ENCODE data around the gene ZFHX3.

Gene ZFHX3

DNA sequence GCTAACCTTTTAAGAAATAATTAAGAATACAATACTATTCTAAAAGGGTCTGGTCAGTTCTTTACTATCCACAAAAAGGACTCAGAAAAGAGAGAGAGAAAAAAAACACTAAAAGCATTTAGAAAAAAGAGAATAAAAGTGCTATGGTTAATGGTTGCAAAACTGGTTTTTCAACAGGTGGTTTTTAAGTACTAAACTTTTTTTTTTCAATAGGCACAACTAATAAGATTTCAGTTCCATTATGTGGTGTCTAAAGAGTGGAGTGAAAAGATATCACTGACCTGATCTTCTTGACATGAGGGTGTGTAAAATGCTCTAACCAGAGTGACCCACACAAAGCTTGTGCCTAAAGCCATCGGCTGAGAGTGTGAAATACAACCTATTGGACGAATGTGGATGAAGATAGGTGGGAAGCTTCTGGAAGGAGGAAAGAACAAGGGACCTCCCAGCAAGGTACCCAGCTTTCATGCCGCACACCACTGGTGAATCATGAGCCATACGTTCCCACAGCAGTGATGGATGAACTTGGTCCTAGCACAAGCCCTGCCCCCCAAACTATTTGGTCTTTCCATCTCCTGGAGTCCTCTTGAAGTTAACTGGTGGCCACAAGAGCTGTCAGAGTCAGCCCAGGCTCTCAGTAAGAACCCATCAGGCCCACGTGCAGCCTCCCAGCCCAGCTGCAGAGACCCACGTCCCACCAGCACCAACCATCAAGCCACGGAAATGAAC is 103.0 kb downstream of the ZFHX3 start:
- no peaks in the 10 kb centered on the region for H3K36me3 ChIP-seq (ENCODE audit: insufficient read depth, low read depth, low read length)

DNA sequence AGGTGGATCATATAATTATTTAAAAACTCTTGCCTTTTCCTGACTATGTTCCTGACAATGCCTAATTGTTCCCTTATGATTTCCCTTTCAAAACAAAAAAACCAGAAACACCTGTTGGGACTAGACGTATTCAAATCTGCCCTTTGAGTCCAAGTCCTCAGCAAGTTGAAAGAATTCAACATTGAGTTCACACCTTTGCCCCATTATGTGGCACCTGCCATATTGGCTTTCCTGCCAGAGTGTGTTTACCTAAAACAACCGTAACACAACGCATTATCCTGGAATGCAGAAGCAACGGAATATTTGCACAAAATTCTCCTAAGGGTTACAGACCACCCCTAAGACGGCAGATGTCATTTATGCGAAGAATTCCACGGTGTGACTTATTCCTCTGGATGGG is 105.9 kb downstream of the ZFHX3 start:
- H3K27ac ChIP-seq (ENCODE audit: low read length): no peak overlapping the region

More for the DNA sequence above, 103.0 kb downstream of the ZFHX3 start:
- Histone ChIP-seq H3K9ac (ENCODE audit: low read depth, low read length) (no peak overlapping the region), H3K27me3 (ENCODE audit: insufficient read depth, low read length) (no peaks in the 10 kb centered on the region), H3K27ac (ENCODE audit: low read length) (no peak overlapping the region), H3K9me3 (ENCODE audit: insufficient read depth, low read depth, low read length) (no peaks in the 10 kb centered on the region), H3K4me1 (ENCODE audit: insufficient read depth, low read length) (peaks cover 9% of the 10 kb centered on the region; the same call in 1 of the 2 replicates), H3K4me3 (ENCODE audit: low read length) (no peak overlapping the region)

DNA sequence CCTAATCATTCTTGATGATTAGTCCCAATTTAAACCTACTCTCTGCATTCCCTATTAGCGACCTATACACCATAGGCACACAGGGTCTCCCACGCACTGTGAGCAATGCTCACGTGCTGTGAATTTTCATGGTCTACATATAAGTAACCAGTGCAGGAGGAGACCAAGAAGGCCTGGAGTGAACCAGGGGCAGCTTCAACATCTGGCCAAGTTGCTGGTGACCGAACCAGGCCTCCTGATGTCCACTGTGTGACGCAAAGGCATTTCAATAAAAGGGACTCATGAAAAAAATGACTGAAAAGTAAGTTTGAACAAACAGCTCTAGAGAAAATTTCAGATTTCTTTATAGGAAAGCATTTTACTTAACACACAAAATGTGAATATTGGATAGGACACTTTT is 107.0 kb downstream of the ZFHX3 start:
- H3K9me3 ChIP-seq (ENCODE audit: insufficient read depth, low read depth, low read length): no peaks in the 10 kb centered on the region
- H3K27ac ChIP-seq (ENCODE audit: low read length): no peak overlapping the region
- no peaks in the 10 kb centered on the region for H3K27me3 ChIP-seq (ENCODE audit: insufficient read depth, low read length)
- H3K36me3 ChIP-seq (ENCODE audit: insufficient read depth, low read depth, low read length): no peaks in the 10 kb centered on the region
- peaks cover 9% of the 10 kb centered on the region; the same call in 1 of the 2 replicates for H3K4me1 ChIP-seq (ENCODE audit: insufficient read depth, low read length)
- H3K4me3 ChIP-seq (ENCODE audit: low read length): no peak overlapping the region
- H3K9ac ChIP-seq (ENCODE audit: low read depth, low read length): no peak overlapping the region

More for the DNA sequence above, 105.9 kb downstream of the ZFHX3 start:
- peaks cover 9% of the 10 kb centered on the region; the same call in 1 of the 2 replicates for H3K4me1 ChIP-seq (ENCODE audit: insufficient read depth, low read length)
- H3K4me3 ChIP-seq (ENCODE audit: low read length): no peak overlapping the region
- no peaks in the 10 kb centered on the region for H3K27me3 ChIP-seq (ENCODE audit: insufficient read depth, low read length)
- H3K9ac ChIP-seq (ENCODE audit: low read depth, low read length): no peak overlapping the region
- no peaks in the 10 kb centered on the region for H3K9me3 ChIP-seq (ENCODE audit: insufficient read depth, low read depth, low read length)
- H3K36me3 ChIP-seq (ENCODE audit: insufficient read depth, low read depth, low read length): no peaks in the 10 kb centered on the region

DNA sequence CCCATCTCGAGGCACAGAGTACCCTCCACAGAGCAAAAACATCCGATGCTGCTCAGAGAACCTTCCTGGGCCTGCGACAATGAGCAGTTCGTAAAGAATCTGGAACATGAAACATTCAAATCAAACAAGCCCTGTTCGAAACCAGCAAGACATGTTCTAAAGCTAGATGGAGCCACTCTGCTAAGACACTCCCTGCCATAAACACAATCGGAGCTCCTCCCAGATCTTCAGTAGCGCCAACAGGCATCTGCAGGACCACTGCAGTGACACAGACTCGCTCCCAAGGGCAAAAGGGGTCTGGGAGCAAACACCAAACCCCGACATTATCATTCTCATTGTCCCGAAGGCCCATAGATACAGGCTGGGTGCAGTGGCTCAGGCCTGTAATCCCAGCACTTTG is 108.7 kb downstream of the ZFHX3 start:
- H3K36me3 ChIP-seq (ENCODE audit: insufficient read depth, low read depth, low read length): no peaks in the 10 kb centered on the region
- no peak overlapping the region for H3K27ac ChIP-seq (ENCODE audit: low read length)

DNA sequence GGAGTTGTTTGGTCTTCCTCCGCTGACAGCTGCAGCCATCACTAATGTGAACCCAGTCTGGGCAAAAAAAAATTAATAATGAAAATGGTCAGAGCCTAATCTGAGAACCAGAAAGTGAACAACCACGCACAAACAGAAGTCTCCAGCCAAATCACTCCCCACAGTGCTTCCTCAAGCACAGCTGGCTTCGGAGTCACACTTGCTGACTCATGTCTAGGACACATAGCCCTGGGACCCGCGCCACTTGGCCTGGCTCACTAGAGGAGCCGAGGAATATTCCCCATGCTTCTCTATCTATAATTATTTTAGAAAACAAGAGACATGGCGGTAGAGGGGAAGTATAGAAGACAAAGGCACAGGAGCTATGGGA is 109.1 kb downstream of the ZFHX3 start:
- Histone ChIP-seq H3K36me3 (ENCODE audit: insufficient read depth, low read depth, low read length) (no peaks in the 10 kb centered on the region), H3K4me3 (ENCODE audit: low read length) (no peak overlapping the region), H3K27me3 (ENCODE audit: insufficient read depth, low read length) (no peaks in the 10 kb centered on the region), H3K9me3 (ENCODE audit: insufficient read depth, low read depth, low read length) (no peaks in the 10 kb centered on the region), H3K4me1 (ENCODE audit: insufficient read depth, low read length) (peaks cover 9% of the 10 kb centered on the region; the same call in 1 of the 2 replicates), H3K27ac (ENCODE audit: low read length) (no peak overlapping the region), H3K9ac (ENCODE audit: low read depth, low read length) (no peak overlapping the region)

More for the DNA sequence above, 108.7 kb downstream of the ZFHX3 start:
- H3K4me1 ChIP-seq (ENCODE audit: insufficient read depth, low read length): peaks cover 9% of the 10 kb centered on the region; the same call in 1 of the 2 replicates
- no peaks in the 10 kb centered on the region for H3K27me3 ChIP-seq (ENCODE audit: insufficient read depth, low read length)
- no peaks in the 10 kb centered on the region for H3K9me3 ChIP-seq (ENCODE audit: insufficient read depth, low read depth, low read length)
- H3K4me3 ChIP-seq (ENCODE audit: low read length): no peak overlapping the region
- H3K9ac ChIP-seq (ENCODE audit: low read depth, low read length): no peak overlapping the region

DNA sequence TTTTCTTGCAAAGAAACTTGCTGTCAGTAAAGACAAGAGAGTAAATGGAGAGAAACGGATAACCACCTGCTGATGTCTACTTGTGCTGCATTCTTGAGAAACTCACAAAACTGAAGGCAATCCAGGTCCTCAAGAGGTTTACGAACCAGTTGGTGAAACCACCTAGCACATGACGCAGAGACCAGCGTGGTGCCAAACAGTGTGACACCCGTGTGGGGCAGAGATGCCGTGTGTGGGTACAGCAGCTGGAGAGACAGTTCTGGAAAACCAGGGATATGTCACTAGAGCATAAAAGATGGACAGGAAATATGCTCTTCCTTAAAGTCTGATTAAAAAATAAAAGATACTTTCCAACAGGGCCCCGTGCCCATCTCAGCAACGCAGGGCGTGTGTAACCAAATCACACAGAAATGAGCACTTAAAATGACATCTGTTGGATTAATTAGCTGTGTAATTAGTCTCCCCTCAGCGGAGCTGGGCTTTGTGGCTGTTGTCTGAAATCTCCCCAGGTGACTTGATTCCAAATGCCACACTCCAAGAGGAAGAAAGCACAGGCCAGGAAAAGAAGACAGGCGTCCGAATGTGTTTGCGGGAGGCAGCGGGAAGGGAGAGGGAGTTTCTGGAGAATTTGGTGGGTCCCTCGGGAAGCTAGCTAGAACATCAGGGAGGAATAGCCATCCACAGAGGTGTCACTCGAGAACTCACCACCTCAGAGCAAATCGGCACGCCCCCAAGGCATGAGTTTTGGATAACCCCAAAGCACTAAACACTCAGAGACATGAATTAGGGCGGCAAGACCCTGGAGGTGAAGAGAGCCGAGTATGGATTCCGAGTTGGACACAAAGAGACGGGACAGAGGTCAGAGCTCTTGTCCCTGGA is 109.8 kb downstream of the ZFHX3 start:
- no peaks in the 10 kb centered on the region for H3K36me3 ChIP-seq (ENCODE audit: insufficient read depth, low read depth, low read length)
- H3K4me3 ChIP-seq (ENCODE audit: low read length): no peak overlapping the region
- peaks cover 9% of the 10 kb centered on the region; the same call in 1 of the 2 replicates for H3K4me1 ChIP-seq (ENCODE audit: insufficient read depth, low read length)
- no peak overlapping the region for H3K9ac ChIP-seq (ENCODE audit: low read depth, low read length)
- H3K27me3 ChIP-seq (ENCODE audit: insufficient read depth, low read length): no peaks in the 10 kb centered on the region
- H3K27ac ChIP-seq (ENCODE audit: low read length): no peak overlapping the region
- no peaks in the 10 kb centered on the region for H3K9me3 ChIP-seq (ENCODE audit: insufficient read depth, low read depth, low read length)

DNA sequence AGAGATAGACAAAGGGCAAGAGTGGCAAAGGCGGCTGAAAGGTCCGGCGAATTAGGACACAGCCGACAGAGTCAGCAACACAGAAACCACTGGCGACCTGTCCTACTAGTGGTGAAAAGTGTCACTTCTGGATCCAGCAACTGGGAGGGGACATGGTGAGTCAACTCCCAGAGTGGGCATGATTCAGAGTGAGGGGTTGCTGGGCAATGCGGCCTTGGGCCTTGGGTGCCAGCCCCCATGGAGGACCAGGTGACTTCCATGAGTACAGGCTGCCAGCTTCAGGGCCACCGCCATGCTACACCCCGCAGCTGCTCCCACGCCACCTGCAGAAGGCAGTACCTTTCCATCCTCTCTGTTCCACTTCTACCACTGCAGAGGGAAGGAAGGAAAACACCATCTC is 110.6 kb downstream of the ZFHX3 start:
- Histone ChIP-seq H3K27ac (ENCODE audit: low read length) (no peak overlapping the region), H3K9ac (ENCODE audit: low read depth, low read length) (no peak overlapping the region), H3K9me3 (ENCODE audit: insufficient read depth, low read depth, low read length) (no peaks in the 10 kb centered on the region), H3K36me3 (ENCODE audit: insufficient read depth, low read depth, low read length) (no peaks in the 10 kb centered on the region), H3K27me3 (ENCODE audit: insufficient read depth, low read length) (no peaks in the 10 kb centered on the region), H3K4me1 (ENCODE audit: insufficient read depth, low read length) (peaks cover 9% of the 10 kb centered on the region; the same call in 1 of the 2 replicates), H3K4me3 (ENCODE audit: low read length) (no peak overlapping the region)

DNA sequence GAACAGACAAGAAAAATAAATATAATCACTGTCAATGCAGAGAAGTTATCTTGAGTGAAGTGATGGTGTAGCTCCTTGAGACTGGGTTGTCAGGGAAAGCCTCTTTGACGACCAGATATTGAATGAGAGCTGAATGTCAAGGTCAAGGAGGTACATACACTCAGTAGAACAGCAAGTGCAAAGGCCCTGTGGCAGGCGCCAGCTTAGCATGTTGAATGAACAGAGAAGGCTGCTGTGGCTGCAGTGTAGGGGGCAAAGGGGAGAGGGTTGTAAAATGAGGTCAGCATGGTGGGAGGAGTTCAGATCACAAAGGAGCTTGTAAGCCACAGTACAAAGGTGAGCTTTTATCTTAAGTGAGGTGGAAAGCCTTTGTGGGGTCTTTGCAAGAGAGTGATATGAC is 111.5 kb downstream of the ZFHX3 start:
- Histone ChIP-seq H3K4me1 (ENCODE audit: insufficient read depth, low read length) (peaks cover 15% of the 10 kb centered on the region), H3K4me3 (ENCODE audit: low read length) (no peak overlapping the region), H3K27ac (ENCODE audit: low read length) (no peak overlapping the region)

DNA sequence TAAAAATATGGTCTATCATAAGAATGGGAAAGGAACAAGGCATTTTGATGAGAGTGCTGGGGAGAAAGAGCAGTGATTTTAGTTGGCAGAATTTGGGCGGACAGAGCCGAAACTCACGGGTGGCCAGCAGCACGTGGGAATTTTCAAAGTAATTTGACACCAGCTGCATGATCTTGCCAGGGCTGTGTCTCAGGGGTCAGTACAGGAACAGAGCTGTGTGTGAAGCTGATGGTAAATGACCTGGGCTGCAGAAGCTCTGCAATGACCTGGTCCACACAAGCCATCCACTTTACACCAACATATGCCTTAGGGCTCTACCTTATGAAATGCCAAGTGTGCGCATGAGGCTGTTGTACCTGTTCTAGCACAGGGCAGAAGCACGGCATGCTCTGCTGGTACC is 112.0 kb downstream of the ZFHX3 start:
- no peak overlapping the region for H3K9ac ChIP-seq (ENCODE audit: low read depth, low read length)
- H3K27me3 ChIP-seq (ENCODE audit: insufficient read depth, low read length): no peaks in the 10 kb centered on the region
- H3K27ac ChIP-seq (ENCODE audit: low read length): no peak overlapping the region
- H3K4me3 ChIP-seq (ENCODE audit: low read length): no peak overlapping the region
- H3K4me1 ChIP-seq (ENCODE audit: insufficient read depth, low read length): peaks cover 18% of the 10 kb centered on the region
- H3K36me3 ChIP-seq (ENCODE audit: insufficient read depth, low read depth, low read length): no peaks in the 10 kb centered on the region
- H3K9me3 ChIP-seq (ENCODE audit: insufficient read depth, low read depth, low read length): no peaks in the 10 kb centered on the region

More for the DNA sequence above, 111.5 kb downstream of the ZFHX3 start:
- H3K9ac ChIP-seq (ENCODE audit: low read depth, low read length): no peak overlapping the region
- no peaks in the 10 kb centered on the region for H3K36me3 ChIP-seq (ENCODE audit: insufficient read depth, low read depth, low read length)
- H3K9me3 ChIP-seq (ENCODE audit: insufficient read depth, low read depth, low read length): no peaks in the 10 kb centered on the region
- H3K27me3 ChIP-seq (ENCODE audit: insufficient read depth, low read length): no peaks in the 10 kb centered on the region

DNA sequence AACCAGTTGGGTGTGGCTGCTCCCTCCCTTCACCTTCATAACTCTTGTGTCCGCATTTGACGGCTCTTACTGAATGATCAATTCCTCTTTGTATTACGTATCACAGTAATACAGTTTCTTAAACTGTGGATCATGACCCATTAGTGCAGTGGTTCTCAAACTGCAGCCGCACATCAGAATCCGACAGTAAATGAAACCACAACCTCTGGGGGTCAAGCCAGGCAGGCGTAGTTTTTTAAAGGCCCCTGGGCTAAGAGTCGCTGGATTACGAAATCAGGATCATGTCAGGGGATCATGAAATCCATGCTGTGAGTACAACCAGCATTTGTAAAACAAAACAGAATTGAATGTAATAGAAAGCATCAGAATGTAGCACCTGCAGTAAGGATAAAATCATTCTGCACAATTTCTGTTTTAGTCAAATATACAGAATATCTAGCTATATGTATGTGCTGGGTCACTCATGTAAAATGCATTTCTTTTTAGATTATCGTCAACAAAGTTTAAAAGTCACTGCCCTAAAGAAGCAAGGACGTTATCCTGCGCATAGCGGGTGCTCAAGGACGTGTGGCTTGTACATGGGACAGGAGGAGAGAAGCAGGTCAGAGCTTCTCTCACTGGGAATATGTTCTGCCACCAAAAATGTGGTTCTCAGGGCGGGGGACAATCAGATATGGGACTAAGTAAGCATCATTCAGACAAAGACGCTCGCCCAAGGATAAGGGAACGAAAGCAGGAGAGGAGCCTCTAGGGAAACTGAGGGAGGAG is 113.1 kb downstream of the ZFHX3 start:
- Histone ChIP-seq H3K27ac (ENCODE audit: low read length) (no peak overlapping the region), H3K9ac (ENCODE audit: low read depth, low read length) (no peak overlapping the region), H3K36me3 (ENCODE audit: insufficient read depth, low read depth, low read length) (no peaks in the 10 kb centered on the region), H3K9me3 (ENCODE audit: insufficient read depth, low read depth, low read length) (no peaks in the 10 kb centered on the region), H3K4me1 (ENCODE audit: insufficient read depth, low read length) (peaks cover 14% of the 10 kb centered on the region), H3K4me3 (ENCODE audit: low read length) (no peak overlapping the region), H3K27me3 (ENCODE audit: insufficient read depth, low read length) (no peaks in the 10 kb centered on the region)

DNA sequence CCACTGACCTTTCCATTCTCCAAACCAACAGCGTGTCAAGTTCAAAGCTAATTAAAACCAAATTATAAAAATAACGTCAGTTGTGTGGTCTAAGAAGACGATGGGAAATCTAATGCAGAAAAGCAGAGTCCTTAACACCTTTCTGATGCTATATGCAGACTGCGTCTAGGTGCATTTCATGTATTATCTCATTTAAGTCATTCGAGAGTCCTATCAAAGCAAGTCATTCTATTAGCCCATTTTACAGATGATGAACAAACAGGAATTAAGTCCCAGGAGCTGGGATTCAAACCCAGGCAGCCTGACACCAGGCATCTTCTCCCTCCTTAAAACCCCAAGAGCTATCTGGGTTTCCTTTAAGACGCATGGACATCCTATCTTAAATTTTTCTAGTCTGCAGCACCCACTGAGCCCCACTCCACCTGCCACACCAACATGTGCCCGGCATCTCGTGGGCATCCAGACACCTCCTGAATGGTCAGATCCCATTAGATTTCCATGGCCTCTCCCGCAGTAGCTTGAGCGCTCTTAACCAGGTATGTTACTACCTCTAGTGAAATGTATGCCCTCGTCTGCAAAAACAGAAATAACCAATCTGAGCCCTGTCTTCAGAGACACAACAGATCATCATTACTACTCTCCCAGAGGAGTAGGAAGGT is 115.1 kb downstream of the ZFHX3 start:
- Histone ChIP-seq H3K4me3 (ENCODE audit: low read length) (no peak overlapping the region), H3K4me1 (ENCODE audit: insufficient read depth, low read length) (peaks cover 14% of the 10 kb centered on the region), H3K27ac (ENCODE audit: low read length) (no peak overlapping the region), H3K9ac (ENCODE audit: low read depth, low read length) (no peak overlapping the region), H3K9me3 (ENCODE audit: insufficient read depth, low read depth, low read length) (no peaks in the 10 kb centered on the region), H3K36me3 (ENCODE audit: insufficient read depth, low read depth, low read length) (no peaks in the 10 kb centered on the region), H3K27me3 (ENCODE audit: insufficient read depth, low read length) (no peaks in the 10 kb centered on the region)

All from iPS-20b (cell line).